Breast epithelium (tissue), 4 donors: Measurements from ENCODE around the gene KIAA0513. TPM values are rescaled to one million over a fixed set of nuclear protein-coding genes. Genes with fewer than 3 reads are reported as not detected.

ENCODE experiments used
- DNase-seq, 2 donors: peaks; one replicate each; pipeline ENCODE4 v3.0.0-alpha.2; 2019; ENCODE audit warnings: low spot score in 2 of 2
- H3K27ac ChIP-seq, 2 donors: fragments of 200-600 bp; sonication (generic) in 1 of 2; one replicate each; pipeline ENCODE4 v1.5.1; 2016 to 2019; ENCODE audit warnings: mild to moderate bottlenecking in 1 of 2
- H3K27me3 ChIP-seq, 2 donors: fragments of 200-600 bp; sonication (generic) in 1 of 2; one replicate each; pipeline versions ENCODE4 v1.5.1 to v1.6.0; 2017 to 2019; ENCODE audit warnings: control low read depth in 1 of 2, mild to moderate bottlenecking in 1 of 2
- H3K36me3 ChIP-seq: fragments of 200-600 bp; one replicate; pipeline ENCODE4 v1.5.1; 2019
- H3K4me1 ChIP-seq, 2 donors: fragments of 200-600 bp; sonication (generic); one replicate each; pipeline ENCODE4 v1.5.1; 2016 to 2019; ENCODE audit warnings: control low read depth in 1 of 2
- H3K4me3 ChIP-seq, 3 donors: fragments of 200-600 bp; sonication (generic); 1 replicate in 2 of 3; 2 replicates in 1 of 3; pipeline ENCODE4 v1.5.1; 2016 to 2019; ENCODE audit warnings: mild to moderate bottlenecking in 3 of 3, moderate library complexity in 2 of 3
- H3K9me3 ChIP-seq, 2 donors: fragments of 200-600 bp; sonication (generic) in 1 of 2; one replicate each; pipeline ENCODE4 v1.5.1; 2016 to 2019; ENCODE audit warnings: control low read depth in 1 of 2
- CTCF ChIP-seq, 3 donors: fragments of 450-650 bp; IDR thresholded peaks; one replicate each; pipeline ENCODE4 v1.5.1; 2016 to 2017; ENCODE audit warnings: antibody characterized with exemption in 3 of 3, mild to moderate bottlenecking in 3 of 3, moderate library complexity in 3 of 3
- POLR2A ChIP-seq: fragments of 450-650 bp; IDR thresholded peaks from one replicate; pipeline ENCODE4 v1.6.1; 2016; ENCODE audit warnings: antibody characterized with exemption, mild to moderate bottlenecking, moderate library complexity
- POLR2AphosphoS5 ChIP-seq, 3 donors: sonication (generic); formaldehyde crosslinking; IDR thresholded peaks; one replicate each; pipeline ENCODE4 v1.6.1; 2017; ENCODE audit warnings: antibody characterized with exemption in 3 of 3
- intact Hi-C: fragments of 100-400 bp; cut with DNase I; formaldehyde crosslinking; loops from one replicate; pipeline ENCODE4 v1.15.1; 2023; ENCODE audit warnings: low total_unique reads
- total RNA-seq, 3 donors: library from RNA; depleted of rRNA; stranded (reverse); fragments of >200 nt; gene quantifications; one replicate each; pipeline ENCODE4 v1.1.0, GENCODE V29; 2016

Gene KIAA0513
- total RNA-seq, 3 donors from 2014 or later: 7.6 to 16.2 (median 10.8) TPM

GRCh38 chr16:85110105-85110504 lies 82.5 kb downstream of the KIAA0513 start:
- H3K4me3 ChIP-seq: no peak overlapping the region
- no peak for DNase-seq
- H3K36me3 ChIP-seq: no peaks in the 10 kb centered on the region
- no peaks in the 10 kb centered on the region for H3K9me3 ChIP-seq
- TF ChIP-seq POLR2A (no peak), POLR2AphosphoS5 (IDR thresholded peaks at IDR 0.05) (no peak), CTCF (IDR thresholded peaks at IDR 0.05) (no peak)
- intact Hi-C loops: loop anchor here (10.0 kb wide), 1 partner anchor 135 kb away; no protein-coding TSS in a partner anchor
- no peaks in the 10 kb centered on the region for H3K4me1 ChIP-seq
- no peak overlapping the region for H3K27ac ChIP-seq
- H3K27me3 ChIP-seq: no peaks in the 10 kb centered on the region

GRCh38 chr16:85111184-85111583 lies 83.6 kb downstream of the KIAA0513 start:
- no peak overlapping the region for H3K27ac ChIP-seq

GRCh38 chr16:85112364-85112763 lies 84.8 kb downstream of the KIAA0513 start, which contains the start of gene CIBAR2:
TSS of gene CIBAR2 (minus strand) at chr16:85112472. CDS start at chr16:85112352, 120 bp downstream.
- no peaks in the 10 kb centered on the region for H3K9me3 ChIP-seq
- no peak for TF ChIP-seq POLR2AphosphoS5 (IDR thresholded peaks at IDR 0.05)
- TF ChIP-seq CTCF (IDR thresholded peaks at IDR 0.05): no peak
- TF ChIP-seq POLR2A: no peak
- intact Hi-C loops: loop anchor here (10.0 kb wide), 1 partner anchor 132 kb away; no protein-coding TSS in a partner anchor
- H3K4me1 ChIP-seq: no peaks in the 10 kb centered on the region
- H3K27ac ChIP-seq: no peak within 1 kb of the TSS
- no peak within 1 kb of the TSS for H3K4me3 ChIP-seq
- no peak for DNase-seq
- no peaks in the 10 kb centered on the region for H3K36me3 ChIP-seq
- no peaks in the 10 kb centered on the region for H3K27me3 ChIP-seq

More at GRCh38 chr16:85111184-85111583, 83.6 kb downstream of the KIAA0513 start:
- intact Hi-C loops: loop anchor here (10.0 kb wide), 1 partner anchor 134 kb away; no protein-coding TSS in a partner anchor
- TF ChIP-seq POLR2A: no peak
- TF ChIP-seq POLR2AphosphoS5 (IDR thresholded peaks at IDR 0.05): no peak
- no peak for TF ChIP-seq CTCF (IDR thresholded peaks at IDR 0.05)
- no peaks in the 10 kb centered on the region for H3K27me3 ChIP-seq
- no peaks in the 10 kb centered on the region for H3K4me1 ChIP-seq
- no peak for DNase-seq
- H3K9me3 ChIP-seq: no peaks in the 10 kb centered on the region
- H3K4me3 ChIP-seq: no peak overlapping the region
- no peaks in the 10 kb centered on the region for H3K36me3 ChIP-seq

GRCh38 chr16:85113168-85113733 lies 85.7 kb downstream of the KIAA0513 start:
- intact Hi-C loops: loop anchor here (10.0 kb wide), 1 partner anchor 132 kb away; no protein-coding TSS in a partner anchor
- Histone ChIP-seq H3K36me3 (no peaks in the 10 kb centered on the region), H3K27ac (no peak overlapping the region), H3K27me3 (no peaks in the 10 kb centered on the region), H3K4me3 (no peak overlapping the region), H3K9me3 (no peaks in the 10 kb centered on the region), H3K4me1 (no peaks in the 10 kb centered on the region)
- no peak for TF ChIP-seq CTCF (IDR thresholded peaks at IDR 0.05)
- no peak for TF ChIP-seq POLR2A
- TF ChIP-seq POLR2AphosphoS5 (IDR thresholded peaks at IDR 0.05): no peak
- DNase-seq: no peak

GRCh38 chr16:85113913-85114312 lies 86.3 kb downstream of the KIAA0513 start:
- TF ChIP-seq POLR2A (no peak), POLR2AphosphoS5 (IDR thresholded peaks at IDR 0.05) (no peak), CTCF (IDR thresholded peaks at IDR 0.05) (no peak)

More at GRCh38 chr16:85113913-85114312, 86.3 kb downstream of the KIAA0513 start:
- no peak overlapping the region for H3K4me3 ChIP-seq
- H3K9me3 ChIP-seq: no peaks in the 10 kb centered on the region
- H3K4me1 ChIP-seq: no peaks in the 10 kb centered on the region
- no peak overlapping the region for H3K27ac ChIP-seq
- H3K36me3 ChIP-seq: no peaks in the 10 kb centered on the region
- intact Hi-C loops: loop anchor here (10.0 kb wide), 1 partner anchor 131 kb away; no protein-coding TSS in a partner anchor
- no peaks in the 10 kb centered on the region for H3K27me3 ChIP-seq
- DNase-seq: no peak
